ENCODE measurements around the gene S100B. TPM values are rescaled to one million over a fixed set of nuclear protein-coding genes. Genes with fewer than 3 reads are reported as not detected.

The S100B gene
- total RNA-seq, 1 donor = 1.4 TPM

GRCh38 chr21:46624050-46624449 is 19.2 kb upstream of the S100B start:
- peaks cover 4% of the 10 kb centered on the region for H3K4me1 ChIP-seq (ENCODE audit: insufficient read depth, low read length)
- DNase-seq (ENCODE audit: insufficient read length, low spot score, missing footprints) = no peak
- no peak for TF ChIP-seq CTCF (IDR thresholded peaks at IDR 0.05; ENCODE audit: extremely low read depth, low read depth, low read length)
- no peaks in the 10 kb centered on the region for H3K36me3 ChIP-seq (ENCODE audit: insufficient read depth, low read length)
- H3K4me3 ChIP-seq (ENCODE audit: insufficient read depth, low read length) = no peak overlapping the region
- H4K20me1 ChIP-seq (ENCODE audit: insufficient read depth, low read length) = no peaks in the 10 kb centered on the region
- H3K27me3 ChIP-seq (ENCODE audit: insufficient read depth, low read length) = no peaks in the 10 kb centered on the region
- H3K27ac ChIP-seq (ENCODE audit: low read depth, low read length) = no peak overlapping the region
- no peak overlapping the region for H2AFZ ChIP-seq (ENCODE audit: low read length)
- H3K4me2 ChIP-seq (ENCODE audit: insufficient read depth, low read length) = no peak overlapping the region
- H3K79me2 ChIP-seq (ENCODE audit: insufficient read depth, low read length) = no peaks in the 10 kb centered on the region
- peaks cover 13% of the 10 kb centered on the region for H3K9me3 ChIP-seq (ENCODE audit: low read depth, low read length)

- Histone ChIP-seq H3K36me3 (ENCODE audit: insufficient read depth, low read length) (no peaks in the 10 kb centered on the region), H4K20me1 (ENCODE audit: insufficient read depth, low read length) (no peaks in the 10 kb centered on the region), H3K9me3 (ENCODE audit: low read depth, low read length) (peaks cover 13% of the 10 kb centered on the region), H3K4me2 (ENCODE audit: insufficient read depth, low read length) (no peak overlapping the region), H3K27ac (ENCODE audit: low read depth, low read length) (no peak overlapping the region), H3K27me3 (ENCODE audit: insufficient read depth, low read length) (no peaks in the 10 kb centered on the region), H3K4me1 (ENCODE audit: insufficient read depth, low read length) (peaks cover 4% of the 10 kb centered on the region), H3K79me2 (ENCODE audit: insufficient read depth, low read length) (no peaks in the 10 kb centered on the region), H2AFZ (ENCODE audit: low read length) (peak overlapping the region; percentile 60), H3K4me3 (ENCODE audit: insufficient read depth, low read length) (no peak overlapping the region)
- TF ChIP-seq CTCF (IDR thresholded peaks at IDR 0.05; ENCODE audit: extremely low read depth, low read depth, low read length) = no peak
- DNase-seq (ENCODE audit: insufficient read length, low spot score, missing footprints) = no peak
Observed at GRCh38 chr21:46622226-46622625, 17.3 kb upstream of the S100B start.

GRCh38 chr21:46621457-46622182 is 16.7 kb upstream of the S100B start:
- no peaks in the 10 kb centered on the region for H3K36me3 ChIP-seq (ENCODE audit: insufficient read depth, low read length)
- H3K4me1 ChIP-seq (ENCODE audit: insufficient read depth, low read length) = peaks cover 4% of the 10 kb centered on the region
- no peak overlapping the region for H3K27ac ChIP-seq (ENCODE audit: low read depth, low read length)
- DNase-seq (ENCODE audit: insufficient read length, low spot score, missing footprints) = no peak
- H4K20me1 ChIP-seq (ENCODE audit: insufficient read depth, low read length) = no peaks in the 10 kb centered on the region
- H3K4me3 ChIP-seq (ENCODE audit: insufficient read depth, low read length) = no peak overlapping the region
- no peaks in the 10 kb centered on the region for H3K79me2 ChIP-seq (ENCODE audit: insufficient read depth, low read length)
- no peak for TF ChIP-seq CTCF (IDR thresholded peaks at IDR 0.05; ENCODE audit: extremely low read depth, low read depth, low read length)
- no peak overlapping the region for H3K4me2 ChIP-seq (ENCODE audit: insufficient read depth, low read length)
- H3K9me3 ChIP-seq (ENCODE audit: low read depth, low read length) = peaks cover 13% of the 10 kb centered on the region
- no peaks in the 10 kb centered on the region for H3K27me3 ChIP-seq (ENCODE audit: insufficient read depth, low read length)
- H2AFZ ChIP-seq (ENCODE audit: low read length) = no peak overlapping the region

GRCh38 chr21:46620846-46621245 is 16.0 kb upstream of the S100B start:
- no peaks in the 10 kb centered on the region for H3K36me3 ChIP-seq (ENCODE audit: insufficient read depth, low read length)
- H3K27ac ChIP-seq (ENCODE audit: low read depth, low read length) = no peak overlapping the region
- TF ChIP-seq CTCF (IDR thresholded peaks at IDR 0.05; ENCODE audit: extremely low read depth, low read depth, low read length) = no peak
- no peaks in the 10 kb centered on the region for H3K27me3 ChIP-seq (ENCODE audit: insufficient read depth, low read length)
- DNase-seq (ENCODE audit: insufficient read length, low spot score, missing footprints) = no peak
- no peaks in the 10 kb centered on the region for H3K79me2 ChIP-seq (ENCODE audit: insufficient read depth, low read length)
- no peaks in the 10 kb centered on the region for H4K20me1 ChIP-seq (ENCODE audit: insufficient read depth, low read length)
- H3K4me2 ChIP-seq (ENCODE audit: insufficient read depth, low read length) = no peak overlapping the region
- H2AFZ ChIP-seq (ENCODE audit: low read length) = no peak overlapping the region
- H3K9me3 ChIP-seq (ENCODE audit: low read depth, low read length) = peaks cover 13% of the 10 kb centered on the region
- no peak overlapping the region for H3K4me3 ChIP-seq (ENCODE audit: insufficient read depth, low read length)
- H3K4me1 ChIP-seq (ENCODE audit: insufficient read depth, low read length) = peaks cover 4% of the 10 kb centered on the region

All from osteoblast (primary cell).